Measurements from ENCODE around the gene SLC25A5. TPM values are rescaled to one million over a fixed set of nuclear protein-coding genes. Genes with fewer than 3 reads are reported as not detected.
A peak's percentile ranks its signal among the peaks of the same experiment; 100 is the strongest.
"Not testable (repeated sequence)": the region's sequence is repeated elsewhere in the genome, so short reads cannot be mapped to it uniquely, and the experiment has no call there.

Gene SLC25A5
- total RNA-seq, 4 donors from 2014 or later, result 319 to 1,302 (median 724) TPM

DNA sequence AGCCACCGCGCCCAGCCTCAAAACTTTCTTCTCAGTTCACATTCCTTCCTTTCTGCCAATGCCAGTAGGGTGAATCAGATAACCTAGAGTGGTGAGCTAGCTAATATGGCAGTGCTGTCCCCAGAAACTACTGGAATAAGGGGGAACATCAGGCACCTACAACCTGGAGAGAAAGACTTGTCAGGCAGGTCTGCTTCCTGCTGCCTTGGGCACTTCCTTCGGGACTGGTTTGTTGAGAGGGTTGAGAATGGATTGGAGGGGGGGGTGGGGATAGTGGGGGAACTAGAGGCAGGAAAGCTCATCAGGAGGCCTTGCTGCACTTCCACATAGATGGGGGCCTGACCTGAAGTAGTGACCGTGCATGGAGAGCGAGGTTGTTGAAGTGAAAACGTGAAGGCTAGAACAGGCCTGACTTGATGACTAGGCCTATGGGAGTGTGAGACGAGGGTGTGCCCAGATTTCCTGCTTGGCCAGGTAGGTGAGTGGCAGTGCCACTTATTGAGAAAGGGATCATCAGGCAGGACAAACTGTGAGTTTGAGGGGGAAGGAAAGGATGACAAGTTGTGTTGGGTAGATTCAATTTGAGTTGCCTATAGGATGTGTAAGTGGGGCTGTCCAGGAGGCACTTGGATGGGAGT lies 33.4 kb downstream of the SLC25A5 start:
- in situ Hi-C loops (cut with MboI; ENCODE audit: low pct_ligation_motif_present in 1 of 4, low pct_unique_long_range_greater_than_20kb in 1 of 4, low sequenced_read_pairs in 3 of 4) (loop anchor here in 1 of 4 donors (25.0 kb wide), 1 partner anchor 236 kb away; no protein-coding TSS in a partner anchor), intact Hi-C loops (cut with DNase I; ENCODE audit: low total_unique reads) (no loop called here)
- no peak overlapping the region for H3K4me3 ChIP-seq
- peak overlapping the region; percentile 73 to 85 (median 83) for H3K27ac ChIP-seq
- no peak for DNase-seq
- H3K9me3 ChIP-seq, result no peaks in the 10 kb centered on the region
- H3K36me3 ChIP-seq, result no peaks in the 10 kb centered on the region
- 84% methylated on average over 7 of the region's 7 CpGs; no CpG with 5 or more reads in 1 of the 2 donors for WGBS, 2 donors (ENCODE audit: low coverage in 1 of 2)
- no peaks in the 10 kb centered on the region for H3K27me3 ChIP-seq
- peaks cover 0 to 34% (median 7%) of the 10 kb centered on the region in 4 donors for H3K4me1 ChIP-seq
- TF ChIP-seq POLR2AphosphoS5 (IDR thresholded peaks at IDR 0.05), result no peak
- TF ChIP-seq CTCF (IDR thresholded peaks at IDR 0.05), result no peak
- TF ChIP-seq POLR2A (IDR thresholded peaks at IDR 0.05), result no peak
- TF ChIP-seq EP300 (IDR thresholded peaks at IDR 0.05; ENCODE audit: low read depth), result no peak

- peak; percentile 85 for DNase-seq
- in situ Hi-C loops (cut with MboI; ENCODE audit: low pct_ligation_motif_present in 1 of 4, low pct_unique_long_range_greater_than_20kb in 1 of 4, low sequenced_read_pairs in 3 of 4) (loop anchor here in 1 of 4 donors (25.0 kb wide), 1 partner anchor 234 kb away; no protein-coding TSS in a partner anchor), intact Hi-C loops (cut with DNase I; ENCODE audit: low total_unique reads) (no loop called here)
- TF ChIP-seq POLR2AphosphoS5 (IDR thresholded peaks at IDR 0.05), result peak in 2 of 3 donors; percentile 11 to 57
- TF ChIP-seq CTCF (IDR thresholded peaks at IDR 0.05), result no peak
- TF ChIP-seq POLR2A (IDR thresholded peaks at IDR 0.05), result peak; percentile 63
- no peak for TF ChIP-seq EP300 (IDR thresholded peaks at IDR 0.05; ENCODE audit: low read depth)
- no peaks in the 10 kb centered on the region for H3K27me3 ChIP-seq
- 50% methylated on average over 11 of the region's 11 CpGs; no CpG with 5 or more reads in 1 of the 2 donors for WGBS, 2 donors (ENCODE audit: low coverage in 1 of 2)
- H3K9me3 ChIP-seq, result no peaks in the 10 kb centered on the region
- no peak overlapping the region for H3K4me3 ChIP-seq
- H3K36me3 ChIP-seq, result no peaks in the 10 kb centered on the region
- peak overlapping the region; percentile 73 to 85 (median 83) for H3K27ac ChIP-seq
- H3K4me1 ChIP-seq, result peaks cover 0 to 29% (median 7%) of the 10 kb centered on the region in 4 donors
Measured at GRCh38 chrX:119502727-119503483, 34.7 kb downstream of the SLC25A5 start.

DNA sequence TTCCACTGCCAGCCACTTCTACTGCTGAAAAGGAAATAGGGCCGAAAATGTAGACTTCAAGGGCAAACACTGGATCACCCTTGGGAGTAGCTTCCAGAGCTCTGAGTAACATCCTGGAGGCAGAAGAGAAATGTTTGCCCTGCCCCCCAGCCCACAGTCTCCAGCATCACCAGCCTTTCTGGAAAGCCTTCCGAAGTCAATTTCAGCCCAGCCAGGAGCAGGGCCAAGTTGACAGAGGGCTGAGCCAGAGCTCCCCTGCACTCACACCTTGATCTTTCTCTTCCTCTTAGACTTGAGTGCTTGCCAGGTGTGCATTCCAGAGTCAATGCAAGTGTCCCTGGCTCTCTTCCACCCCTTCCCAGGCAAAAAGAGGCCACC lies 35.2 kb downstream of the SLC25A5 start:
- WGBS, 2 donors (ENCODE audit: low coverage in 1 of 2), result 49% methylated on average over 2 of the region's 2 CpGs; no CpG with 5 or more reads in 1 of the 2 donors
- in situ Hi-C loops (cut with MboI; ENCODE audit: low pct_ligation_motif_present in 1 of 4, low pct_unique_long_range_greater_than_20kb in 1 of 4, low sequenced_read_pairs in 3 of 4) (loop anchor here in 1 of 4 donors (25.0 kb wide), 1 partner anchor 234 kb away; no protein-coding TSS in a partner anchor), intact Hi-C loops (cut with DNase I; ENCODE audit: low total_unique reads) (no loop called here)
- TF ChIP-seq POLR2A (IDR thresholded peaks at IDR 0.05) (no peak), EP300 (IDR thresholded peaks at IDR 0.05; ENCODE audit: low read depth) (no peak), CTCF (IDR thresholded peaks at IDR 0.05) (no peak), POLR2AphosphoS5 (IDR thresholded peaks at IDR 0.05) (no peak)
- Histone ChIP-seq H3K9me3 (no peaks in the 10 kb centered on the region), H3K27ac (peak overlapping the region; percentile 73 to 85 (median 83)), H3K4me1 (peaks cover 0 to 29% (median 7%) of the 10 kb centered on the region in 4 donors), H3K4me3 (no peak overlapping the region), H3K36me3 (no peaks in the 10 kb centered on the region), H3K27me3 (no peaks in the 10 kb centered on the region)
- peak; percentile 47 for DNase-seq

DNA sequence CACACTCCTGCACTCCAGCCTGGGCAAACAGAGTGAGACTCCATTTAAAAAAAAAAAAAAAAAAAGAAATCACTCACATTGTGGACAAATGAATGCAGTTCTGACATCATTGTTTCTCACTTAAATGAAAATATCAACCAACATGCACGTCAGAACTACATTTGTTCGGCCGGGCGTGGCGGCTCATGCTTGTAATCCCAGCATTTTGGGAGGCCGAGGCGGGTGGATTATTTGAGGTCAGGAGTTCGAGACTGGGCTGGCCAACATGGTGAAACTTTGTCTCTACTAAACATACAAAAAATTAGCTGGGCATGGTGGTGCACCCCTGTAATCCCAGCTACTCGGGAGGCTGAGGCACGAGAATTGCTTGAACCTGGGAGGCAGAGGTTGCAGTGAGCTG lies 36.9 kb downstream of the SLC25A5 start:
- H3K36me3 ChIP-seq; H3K9me3 ChIP-seq; H3K4me3 ChIP-seq; DNase-seq; intact Hi-C loops (cut with DNase I; ENCODE audit: low total_unique reads); H3K27me3 ChIP-seq: not testable (repeated sequence)
- 82% methylated on average over 10 of the region's 10 CpGs; no CpG with 5 or more reads in 1 of the 2 donors for WGBS, 2 donors (ENCODE audit: low coverage in 1 of 2)
- in situ Hi-C loops (cut with MboI; ENCODE audit: low pct_ligation_motif_present in 1 of 4, low pct_unique_long_range_greater_than_20kb in 1 of 4, low sequenced_read_pairs in 3 of 4), result loop anchor here in 1 of 4 donors (25.0 kb wide), 1 partner anchor 232 kb away; no protein-coding TSS in a partner anchor
- H3K27ac ChIP-seq, result peak overlapping the region in 3 of 4 donors; percentile 6 to 85 (median 84)
- H3K4me1 ChIP-seq, result peaks cover 0 to 29% (median 7%) of the 10 kb centered on the region in 4 donors
